PC-3 (cell line): ENCODE measurements around the gene PM20D2. TPM values are rescaled to one million over a fixed set of nuclear protein-coding genes. Genes with fewer than 3 reads are reported as not detected.

Experiments
- ATAC-seq: fragments of 200-7000 bp; cut with Tn5 transposase; 2 replicates; pipeline ENCODE4 v1.9.1; 2020; ENCODE audit warnings: mild to moderate bottlenecking, moderate library complexity
- BruUV-seq: library from RNA; stranded (reverse); fragments of 400-500 nt; replicated peaks from 2 replicates; lab custom pipeline; 2021; lab: Mats Ljungman, UMichigan
- CTCF ChIA-PET: fragments of 300-600 bp; sonication (Branson Sonifier 250); formaldehyde crosslinking; loops from one replicate; lab custom pipeline; 2022; ENCODE audit warnings: antibody characterized with exemption; lab: Charles Lee
- POLR2A ChIA-PET: fragments of 300-600 bp; sonication (Branson Sonifier 250); formaldehyde crosslinking; loops from one replicate; lab custom pipeline; 2022; ENCODE audit warnings: antibody characterized with exemption; ENCODE audit not compliant: unreplicated experiment; lab: Charles Lee
- DNase-seq: peaks from one replicate; pipeline ENCODE4 v3.0.0-alpha.2; 2015
- H2AFZ ChIP-seq: fragments of 300-600 bp; sonication (generic); 2 replicates; pipeline ENCODE4 v1.6.0; 2016; ENCODE audit warnings: antibody characterized with exemption, low read length
- H3F3A ChIP-seq: fragments of 300-600 bp; sonication (generic); one replicate; pipeline ENCODE4 v1.6.0; 2017; ENCODE audit warnings: antibody characterized with exemption, low read length, control low read depth, mild to moderate bottlenecking; ENCODE audit not compliant: unreplicated experiment
- H3K27ac ChIP-seq: fragments of 300-600 bp; sonication (generic); 2 replicates; pipeline ENCODE4 v1.5.1; 2016; ENCODE audit warnings: mild to moderate bottlenecking, low read length
- H3K27me3 ChIP-seq: fragments of 300-600 bp; sonication (generic); 2 replicates; pipeline ENCODE4 v1.6.1; 2016; ENCODE audit warnings: low read length, mixed read lengths
- H3K36me3 ChIP-seq: fragments of 300-600 bp; sonication (generic); 2 replicates; pipeline ENCODE4 v1.6.1; 2016; ENCODE audit warnings: low read depth, mixed run types, low read length, mixed read lengths
- H3K4me1 ChIP-seq: fragments of 300-600 bp; sonication (generic); 2 replicates; pipeline ENCODE4 v1.5.1; 2016; ENCODE audit warnings: low read length; ENCODE audit not compliant: insufficient read depth
- H3K4me2 ChIP-seq: fragments of 300-600 bp; sonication (generic); 2 replicates; pipeline ENCODE4 v1.6.0; 2016; ENCODE audit warnings: low read length
- H3K4me3 ChIP-seq: fragments of 300-600 bp; sonication (generic); 2 replicates; pipeline ENCODE4 v1.5.1; 2016; ENCODE audit warnings: mild to moderate bottlenecking, low read length, mixed read lengths
- H3K79me2 ChIP-seq: fragments of 300-600 bp; sonication (generic); 2 replicates; pipeline ENCODE4 v1.6.1; 2017; ENCODE audit warnings: low read length, mixed read lengths
- H3K9ac ChIP-seq: fragments of 300-600 bp; sonication (generic); 2 replicates; pipeline ENCODE4 v1.6.0; 2016; ENCODE audit warnings: mild to moderate bottlenecking, low read length
- H3K9me2 ChIP-seq: fragments of 300-600 bp; sonication (generic); replicated peaks from 2 replicates; pipeline ENCODE4 v1.6.1; 2016; ENCODE audit warnings: mixed run types, low read length, mixed read lengths
- H3K9me3 ChIP-seq: fragments of 300-600 bp; sonication (generic); 2 replicates; pipeline ENCODE4 v1.6.1; 2016; ENCODE audit warnings: low read length, mixed read lengths
- H4K20me1 ChIP-seq: fragments of 300-600 bp; sonication (generic); 2 replicates; pipeline ENCODE4 v1.6.1; 2016; ENCODE audit warnings: low read length, mixed read lengths
- EZH2 ChIP-seq: fragments of 300-600 bp; sonication (generic); IDR thresholded peaks from one replicate; pipeline ENCODE4 v1.6.1; 2017; ENCODE audit warnings: antibody characterized with exemption, mild to moderate bottlenecking, low read length; ENCODE audit not compliant: unreplicated experiment
- EZH2phosphoT487 ChIP-seq: fragments of 300-600 bp; sonication (generic); IDR thresholded peaks from 2 replicates; pipeline ENCODE4 v1.6.1; 2018; ENCODE audit warnings: mild to moderate bottlenecking, antibody characterized with exemption, low read length, borderline replicate concordance
- intact Hi-C: fragments of 100-400 bp; cut with micrococcal nuclease; formaldehyde crosslinking; loops from 2 replicates; pipeline ENCODE4 v1.9.0; 2023
- total RNA-seq: library from RNA; depleted of rRNA; stranded (reverse); fragments of >200 nt; gene quantifications from 2 replicates; pipeline ENCODE4 v1.2.3, GENCODE V29; 2014
- TF ChIP-seq, protein P1 (sequence below): fragments of 300-600 bp; sonication (generic); conservative IDR thresholded peaks from 2 replicates; pipeline ENCODE4 v1.5.1; 2017; ENCODE audit warnings: antibody characterized with exemption, low read depth, mild to moderate bottlenecking, low read length

Gene PM20D2
- total RNA-seq, 1 experiment from 2014 or later: 17.3 TPM

DNA sequence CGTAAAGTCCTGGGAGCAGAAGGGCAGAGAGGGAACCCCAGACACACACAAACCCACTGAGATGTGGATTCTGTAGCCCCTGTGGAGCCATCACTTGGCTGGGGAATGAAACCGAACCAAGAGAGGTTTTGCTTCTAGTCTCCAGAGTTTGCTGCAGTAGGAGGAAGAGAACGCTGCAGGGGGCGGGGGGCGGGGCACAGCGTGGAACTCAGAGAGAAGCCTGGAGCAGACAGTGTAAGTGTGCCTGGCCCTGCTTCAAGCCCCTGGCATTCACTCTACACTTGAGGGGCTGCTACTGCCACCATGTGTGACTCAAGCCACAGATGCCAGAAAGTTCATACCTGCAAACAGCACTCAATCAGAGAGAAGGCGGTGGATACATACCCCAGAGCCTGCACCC is 52.4 kb downstream of the PM20D2 start:
- TF ChIP-seq EZH2 (no peak), EZH2phosphoT487 (no peak)
- TF ChIP-seq, protein P1, sequence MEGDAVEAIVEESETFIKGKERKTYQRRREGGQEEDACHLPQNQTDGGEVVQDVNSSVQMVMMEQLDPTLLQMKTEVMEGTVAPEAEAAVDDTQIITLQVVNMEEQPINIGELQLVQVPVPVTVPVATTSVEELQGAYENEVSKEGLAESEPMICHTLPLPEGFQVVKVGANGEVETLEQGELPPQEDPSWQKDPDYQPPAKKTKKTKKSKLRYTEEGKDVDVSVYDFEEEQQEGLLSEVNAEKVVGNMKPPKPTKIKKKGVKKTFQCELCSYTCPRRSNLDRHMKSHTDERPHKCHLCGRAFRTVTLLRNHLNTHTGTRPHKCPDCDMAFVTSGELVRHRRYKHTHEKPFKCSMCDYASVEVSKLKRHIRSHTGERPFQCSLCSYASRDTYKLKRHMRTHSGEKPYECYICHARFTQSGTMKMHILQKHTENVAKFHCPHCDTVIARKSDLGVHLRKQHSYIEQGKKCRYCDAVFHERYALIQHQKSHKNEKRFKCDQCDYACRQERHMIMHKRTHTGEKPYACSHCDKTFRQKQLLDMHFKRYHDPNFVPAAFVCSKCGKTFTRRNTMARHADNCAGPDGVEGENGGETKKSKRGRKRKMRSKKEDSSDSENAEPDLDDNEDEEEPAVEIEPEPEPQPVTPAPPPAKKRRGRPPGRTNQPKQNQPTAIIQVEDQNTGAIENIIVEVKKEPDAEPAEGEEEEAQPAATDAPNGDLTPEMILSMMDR: no peak
- H3K27me3 ChIP-seq: 0 out of 2 replicates have a peak, but pooled peaks cover 9% of the 10 kb centered on the region
- no peaks in the 10 kb centered on the region for H3F3A ChIP-seq
- H3K4me3 ChIP-seq: no peak overlapping the region
- no peaks in the 10 kb centered on the region for H3K79me2 ChIP-seq
- ATAC-seq: no peak
- BruUV-seq: no TSS peak
- CTCF ChIA-PET: no interaction called here
- H3K9ac ChIP-seq: no peak overlapping the region
- no peaks in the 10 kb centered on the region for H3K36me3 ChIP-seq
- no peaks in the 10 kb centered on the region for H3K9me3 ChIP-seq
- no peak overlapping the region for H2AFZ ChIP-seq
- no peak for DNase-seq
- intact Hi-C loops: no loop called here
- no peaks in the 10 kb centered on the region for H3K9me2 ChIP-seq
- H3K4me2 ChIP-seq: no peak overlapping the region
- no peaks in the 10 kb centered on the region for H4K20me1 ChIP-seq
- no peak overlapping the region for H3K27ac ChIP-seq
- H3K4me1 ChIP-seq: no peaks in the 10 kb centered on the region
- POLR2A ChIA-PET: no interaction called here

DNA sequence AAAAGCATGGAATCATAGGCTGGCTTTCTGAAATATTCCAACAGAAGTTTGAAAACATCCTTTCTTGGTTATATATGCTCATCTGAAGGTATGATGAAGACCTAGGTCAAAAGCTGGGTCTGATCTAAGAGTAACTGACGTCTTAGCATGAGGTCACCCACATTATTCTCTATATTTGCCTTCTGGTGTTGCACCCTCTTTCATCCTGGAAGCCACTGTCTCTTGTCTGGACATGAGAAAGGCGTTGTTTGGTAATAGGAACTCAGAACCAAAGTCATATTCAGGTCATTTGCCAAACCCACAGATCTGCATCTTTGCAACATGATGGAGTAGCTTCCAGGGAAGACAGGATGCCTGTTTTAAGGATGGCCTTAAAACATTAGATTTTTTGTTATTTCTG is 53.7 kb downstream of the PM20D2 start:
- Histone ChIP-seq H3K27me3 (no peaks in the 10 kb centered on the region), H3K9ac (no peak overlapping the region), H3K79me2 (no peaks in the 10 kb centered on the region), H3F3A (no peaks in the 10 kb centered on the region), H2AFZ (no peak overlapping the region), H3K27ac (no peak overlapping the region), H3K4me1 (no peaks in the 10 kb centered on the region), H3K4me2 (no peak overlapping the region), H3K9me2 (no peaks in the 10 kb centered on the region), H3K4me3 (no peak overlapping the region), H3K36me3 (no peaks in the 10 kb centered on the region), H3K9me3 (no peaks in the 10 kb centered on the region), H4K20me1 (no peaks in the 10 kb centered on the region)
- ChIA-PET POLR2A (no interaction called here), CTCF (no interaction called here)
- BruUV-seq: no TSS peak
- intact Hi-C loops: no loop called here
- TF ChIP-seq EZH2 (no peak), EZH2phosphoT487 (no peak)
- TF ChIP-seq, protein P1: no peak
- ATAC-seq (no peak), DNase-seq (no peak)

DNA sequence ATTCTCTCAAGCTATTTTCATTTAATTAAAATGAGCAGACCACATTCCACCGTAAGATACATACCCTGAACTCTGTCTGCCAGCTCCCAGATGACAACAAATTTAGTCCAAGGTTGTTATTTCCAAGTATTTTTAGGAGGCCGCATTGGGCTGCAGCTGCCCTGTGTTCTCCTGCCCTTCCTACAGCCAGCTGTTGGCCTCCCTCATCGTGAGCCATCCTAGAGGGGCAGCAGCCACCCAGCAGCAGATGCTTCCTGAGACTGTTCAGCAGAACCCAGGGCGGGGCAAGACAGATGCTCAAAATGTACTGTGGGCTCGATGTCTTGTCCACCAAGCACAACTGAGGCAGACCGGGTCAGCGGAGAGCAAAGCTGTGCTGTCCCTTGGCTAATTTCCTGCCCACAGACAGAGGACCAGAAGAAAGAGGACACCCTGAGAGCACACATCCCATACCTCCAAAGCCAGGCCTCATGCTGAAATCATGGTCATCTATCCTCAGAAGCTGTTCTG is 54.9 kb downstream of the PM20D2 start:
- H3K9ac ChIP-seq: no peak overlapping the region
- ATAC-seq: no peak
- H3K79me2 ChIP-seq: no peaks in the 10 kb centered on the region
- intact Hi-C loops: no loop called here
- H3K4me1 ChIP-seq: no peaks in the 10 kb centered on the region
- DNase-seq: no peak
- no peaks in the 10 kb centered on the region for H3F3A ChIP-seq
- TF ChIP-seq EZH2: no peak
- TF ChIP-seq, protein P1: no peak
- no peak for TF ChIP-seq EZH2phosphoT487
- no peaks in the 10 kb centered on the region for H3K9me3 ChIP-seq
- H3K4me3 ChIP-seq: no peak overlapping the region
- H3K27ac ChIP-seq: no peak overlapping the region
- CTCF ChIA-PET: no interaction called here
- H4K20me1 ChIP-seq: no peaks in the 10 kb centered on the region
- H3K4me2 ChIP-seq: no peak overlapping the region
- no peaks in the 10 kb centered on the region for H3K27me3 ChIP-seq
- H3K36me3 ChIP-seq: no peaks in the 10 kb centered on the region
- no peaks in the 10 kb centered on the region for H3K9me2 ChIP-seq
- no TSS peak for BruUV-seq
- POLR2A ChIA-PET: no interaction called here
- no peak overlapping the region for H2AFZ ChIP-seq
